GM23338 (cell line): ENCODE results near the gene PPP1R15B. TPM values are rescaled to one million over a fixed set of nuclear protein-coding genes. Genes with fewer than 3 reads are reported as not detected.

Experiments
- ATAC-seq: fragments of 200-7000 bp; cut with Tn5 transposase; 3 replicates; pipeline ENCODE4 v1.9.1; 2020
- DNase-seq: peaks from one replicate; pipeline ENCODE4 v3.0.0-alpha.2; 2015; ENCODE audit warnings: low spot score
- H2AFZ ChIP-seq: fragments of 200-600 bp; sonication (generic); 2 replicates; pipeline ENCODE4 v1.8.0; 2016; ENCODE audit warnings: antibody characterized with exemption, mild to moderate bottlenecking, moderate library complexity
- H3F3A ChIP-seq: fragments of 200-600 bp; sonication (generic); replicated peaks from 2 replicates; pipeline ENCODE4 v1.8.0; 2017; ENCODE audit warnings: antibody characterized with exemption, mixed run types, low read depth
- H3K27ac ChIP-seq: fragments of 200-600 bp; sonication (generic); 2 replicates; pipeline ENCODE4 v1.6.1; 2016; ENCODE audit warnings: low read depth
- H3K27me3 ChIP-seq: fragments of 200-600 bp; sonication (generic); 2 replicates; pipeline ENCODE4 v1.8.0; 2016; ENCODE audit warnings: mild to moderate bottlenecking, mixed run types, moderate library complexity; ENCODE audit not compliant: insufficient read depth
- H3K36me3 ChIP-seq: fragments of 200-600 bp; sonication (generic); 2 replicates; pipeline ENCODE4 v1.8.0; 2016; ENCODE audit warnings: mild to moderate bottlenecking; ENCODE audit not compliant: insufficient read depth
- H3K4me1 ChIP-seq: fragments of 200-600 bp; sonication (generic); 2 replicates; pipeline ENCODE4 v1.8.0; 2016; ENCODE audit warnings: mild to moderate bottlenecking, moderate library complexity; ENCODE audit not compliant: insufficient read depth
- H3K4me2 ChIP-seq: fragments of 200-600 bp; sonication (generic); 2 replicates; pipeline ENCODE4 v1.7.1; 2017; ENCODE audit warnings: mixed run types
- H3K4me3 ChIP-seq: fragments of 200-600 bp; sonication (generic); 2 replicates; pipeline ENCODE4 v1.6.1; 2016; ENCODE audit warnings: mixed run types
- H3K79me2 ChIP-seq: fragments of 200-600 bp; sonication (generic); replicated peaks from 2 replicates; pipeline ENCODE4 v1.8.0; 2017; ENCODE audit warnings: mild to moderate bottlenecking; ENCODE audit not compliant: insufficient read depth
- H3K9me2 ChIP-seq: fragments of 200-600 bp; sonication (generic); 2 replicates; pipeline ENCODE4 v1.8.0; 2017; ENCODE audit not compliant: insufficient read depth
- H4K20me1 ChIP-seq: fragments of 200-600 bp; sonication (generic); replicated peaks from 2 replicates; pipeline ENCODE4 v1.8.0; 2017; ENCODE audit warnings: mild to moderate bottlenecking; ENCODE audit not compliant: insufficient read depth
- H3K27ac Mint-ChIP-seq: 2 replicates; pipeline ENCODE4 v1.8.0; 2020; ENCODE audit warnings: inconsistent platforms, mild to moderate bottlenecking, moderate library complexity, mixed read lengths
- H3K27me3 Mint-ChIP-seq: 3 replicates; pipeline ENCODE4 v1.8.0; 2022; ENCODE audit warnings: low read depth, mild to moderate bottlenecking, moderate library complexity, mixed read lengths, inconsistent platforms; ENCODE audit not compliant: insufficient read depth, poor library complexity
- H3K36me3 Mint-ChIP-seq: 3 replicates; pipeline ENCODE4 v1.8.0; 2021; ENCODE audit warnings: low read depth, mild to moderate bottlenecking, inconsistent platforms, moderate library complexity, mixed read lengths
- H3K4me1 Mint-ChIP-seq: 3 replicates; pipeline ENCODE4 v1.8.0; 2020; ENCODE audit warnings: mild to moderate bottlenecking, inconsistent platforms, mixed read lengths
- H3K4me3 Mint-ChIP-seq: 3 replicates; pipeline ENCODE4 v1.8.0; 2021; ENCODE audit warnings: moderate library complexity, mild to moderate bottlenecking, inconsistent platforms, mixed read lengths
- H3K9me3 Mint-ChIP-seq: 3 replicates; pipeline ENCODE4 v1.8.0; 2020; ENCODE audit warnings: moderate library complexity, mild to moderate bottlenecking, inconsistent platforms, mixed read lengths
- CTCF ChIP-seq, 2 experiments: fragments of 200-600 bp in 1 of 2; sonication (generic) in 1 of 2; conservative IDR thresholded peaks; 2 replicates each; pipeline versions ENCODE4 v1.5.1 to v1.6.1; 2016 to 2017; ENCODE audit warnings: antibody characterized with exemption in 2 of 2, low read depth in 2 of 2, mild to moderate bottlenecking in 2 of 2, moderate library complexity in 1 of 2
- EZH2phosphoT487 ChIP-seq: fragments of 200-600 bp; sonication (generic); IDR thresholded peaks from one replicate; pipeline ENCODE4 v1.8.1; 2018; ENCODE audit warnings: antibody characterized with exemption; ENCODE audit not compliant: unreplicated experiment
- NANOG ChIP-seq: IDR thresholded peaks from 2 replicates; pipeline ENCODE4 v1.6.1; 2016; ENCODE audit warnings: antibody characterized with exemption, borderline replicate concordance
- STAT1 ChIP-seq: IDR thresholded peaks from one replicate; pipeline ENCODE4 v1.6.1; 2016; ENCODE audit warnings: antibody characterized with exemption; ENCODE audit not compliant: unreplicated experiment
- ZNF331 ChIP-seq: fragments of 250-450 bp; sonication (Bioruptor Pico); IDR thresholded peaks from 2 replicates; pipeline ENCODE4 v1.5.0; 2020; ENCODE audit warnings: low read depth, mild to moderate bottlenecking, moderate library complexity
- polyA plus RNA-seq: library from polyadenylated mRNA; unstranded; fragments of >200 nt; fragmentation: Nextera tagmentation; extraction: Ambion mirVana; gene quantifications from 2 replicates; pipeline ENCODE4 v1.2.1, GENCODE V29; 2016
- total RNA-seq: library from RNA; depleted of rRNA; stranded (reverse); fragments of >200 nt; shearing (Covaris generic); gene quantifications from 2 replicates; pipeline ENCODE4 v1.2.3, GENCODE V29; 2014
- TF ChIP-seq, protein P1 (sequence below): fragments of 250-450 bp; sonication (Bioruptor Pico); IDR thresholded peaks from 2 replicates; pipeline ENCODE4 v1.5.0; 2020; ENCODE audit warnings: mild to moderate bottlenecking, moderate library complexity

PPP1R15B gene
- total and polyA plus RNA-seq, 2 experiments from 2014 or later, result 17.3 to 64.3 TPM

DNA sequence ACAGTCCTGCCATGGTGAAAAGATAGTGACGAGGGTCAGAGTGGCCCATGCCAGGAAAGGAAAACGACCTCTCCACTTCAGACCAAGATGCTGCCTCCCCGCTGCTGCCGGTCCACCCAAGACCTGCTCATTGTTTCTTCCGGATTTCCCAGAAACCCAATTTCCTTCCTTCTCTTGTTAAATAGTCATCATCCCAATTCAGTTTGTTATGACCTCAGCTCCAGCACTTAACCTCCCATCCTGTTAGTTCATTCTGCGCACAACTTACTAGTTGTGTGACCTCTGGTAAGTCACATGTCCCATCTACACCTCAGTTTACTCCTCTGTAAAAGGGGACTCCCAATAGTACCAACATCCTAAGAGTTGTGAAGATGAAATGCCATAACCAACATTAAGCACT, 29.9 kb upstream of the PPP1R15B start (continued):
- TF ChIP-seq, protein P1, sequence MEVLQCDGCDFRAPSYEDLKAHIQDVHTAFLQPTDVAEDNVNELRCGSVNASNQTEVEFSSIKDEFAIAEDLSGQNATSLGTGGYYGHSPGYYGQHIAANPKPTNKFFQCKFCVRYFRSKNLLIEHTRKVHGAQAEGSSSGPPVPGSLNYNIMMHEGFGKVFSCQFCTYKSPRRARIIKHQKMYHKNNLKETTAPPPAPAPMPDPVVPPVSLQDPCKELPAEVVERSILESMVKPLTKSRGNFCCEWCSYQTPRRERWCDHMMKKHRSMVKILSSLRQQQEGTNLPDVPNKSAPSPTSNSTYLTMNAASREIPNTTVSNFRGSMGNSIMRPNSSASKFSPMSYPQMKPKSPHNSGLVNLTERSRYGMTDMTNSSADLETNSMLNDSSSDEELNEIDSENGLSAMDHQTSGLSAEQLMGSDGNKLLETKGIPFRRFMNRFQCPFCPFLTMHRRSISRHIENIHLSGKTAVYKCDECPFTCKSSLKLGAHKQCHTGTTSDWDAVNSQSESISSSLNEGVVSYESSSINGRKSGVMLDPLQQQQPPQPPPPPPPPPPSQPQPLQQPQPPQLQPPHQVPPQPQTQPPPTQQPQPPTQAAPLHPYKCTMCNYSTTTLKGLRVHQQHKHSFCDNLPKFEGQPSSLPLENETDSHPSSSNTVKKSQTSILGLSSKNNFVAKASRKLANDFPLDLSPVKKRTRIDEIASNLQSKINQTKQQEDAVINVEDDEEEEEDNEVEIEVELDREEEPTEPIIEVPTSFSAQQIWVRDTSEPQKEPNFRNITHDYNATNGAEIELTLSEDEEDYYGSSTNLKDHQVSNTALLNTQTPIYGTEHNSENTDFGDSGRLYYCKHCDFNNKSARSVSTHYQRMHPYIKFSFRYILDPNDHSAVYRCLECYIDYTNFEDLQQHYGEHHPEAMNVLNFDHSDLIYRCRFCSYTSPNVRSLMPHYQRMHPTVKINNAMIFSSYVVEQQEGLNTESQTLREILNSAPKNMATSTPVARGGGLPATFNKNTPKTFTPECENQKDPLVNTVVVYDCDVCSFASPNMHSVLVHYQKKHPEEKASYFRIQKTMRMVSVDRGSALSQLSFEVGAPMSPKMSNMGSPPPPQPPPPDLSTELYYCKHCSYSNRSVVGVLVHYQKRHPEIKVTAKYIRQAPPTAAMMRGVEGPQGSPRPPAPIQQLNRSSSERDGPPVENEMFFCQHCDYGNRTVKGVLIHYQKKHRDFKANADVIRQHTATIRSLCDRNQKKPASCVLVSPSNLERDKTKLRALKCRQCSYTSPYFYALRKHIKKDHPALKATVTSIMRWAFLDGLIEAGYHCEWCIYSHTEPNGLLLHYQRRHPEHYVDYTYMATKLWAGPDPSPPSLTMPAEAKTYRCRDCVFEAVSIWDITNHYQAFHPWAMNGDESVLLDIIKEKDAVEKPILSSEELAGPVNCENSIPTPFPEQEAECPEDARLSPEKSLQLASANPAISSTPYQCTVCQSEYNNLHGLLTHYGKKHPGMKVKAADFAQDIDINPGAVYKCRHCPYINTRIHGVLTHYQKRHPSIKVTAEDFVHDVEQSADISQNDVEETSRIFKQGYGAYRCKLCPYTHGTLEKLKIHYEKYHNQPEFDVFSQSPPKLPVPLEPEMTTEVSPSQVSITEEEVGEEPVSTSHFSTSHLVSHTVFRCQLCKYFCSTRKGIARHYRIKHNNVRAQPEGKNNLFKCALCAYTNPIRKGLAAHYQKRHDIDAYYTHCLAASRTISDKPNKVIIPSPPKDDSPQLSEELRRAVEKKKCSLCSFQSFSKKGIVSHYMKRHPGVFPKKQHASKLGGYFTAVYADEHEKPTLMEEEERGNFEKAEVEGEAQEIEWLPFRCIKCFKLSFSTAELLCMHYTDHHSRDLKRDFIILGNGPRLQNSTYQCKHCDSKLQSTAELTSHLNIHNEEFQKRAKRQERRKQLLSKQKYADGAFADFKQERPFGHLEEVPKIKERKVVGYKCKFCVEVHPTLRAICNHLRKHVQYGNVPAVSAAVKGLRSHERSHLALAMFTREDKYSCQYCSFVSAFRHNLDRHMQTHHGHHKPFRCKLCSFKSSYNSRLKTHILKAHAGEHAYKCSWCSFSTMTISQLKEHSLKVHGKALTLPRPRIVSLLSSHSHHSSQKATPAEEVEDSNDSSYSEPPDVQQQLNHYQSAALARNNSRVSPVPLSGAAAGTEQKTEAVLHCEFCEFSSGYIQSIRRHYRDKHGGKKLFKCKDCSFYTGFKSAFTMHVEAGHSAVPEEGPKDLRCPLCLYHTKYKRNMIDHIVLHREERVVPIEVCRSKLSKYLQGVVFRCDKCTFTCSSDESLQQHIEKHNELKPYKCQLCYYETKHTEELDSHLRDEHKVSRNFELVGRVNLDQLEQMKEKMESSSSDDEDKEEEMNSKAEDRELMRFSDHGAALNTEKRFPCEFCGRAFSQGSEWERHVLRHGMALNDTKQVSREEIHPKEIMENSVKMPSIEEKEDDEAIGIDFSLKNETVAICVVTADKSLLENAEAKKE, result no peak
- TF ChIP-seq CTCF (conservative IDR thresholded peaks at IDR 0.05; ENCODE audit: low read depth in 2 of 2) (no peak), EZH2phosphoT487 (no peak), STAT1 (no peak), ZNF331 (CRISPR knock-in tag) (no peak), NANOG (no peak)

GRCh38 chr1:204439621-204440375, 28.2 kb upstream of the PPP1R15B start:
- no peak overlapping the region for H3K27ac ChIP-seq
- no peaks in the 10 kb centered on the region for H3K27me3 ChIP-seq
- no peak for TF ChIP-seq NANOG
- TF ChIP-seq, protein P1, result no peak

More at GRCh38 chr1:204439621-204440375, 28.2 kb upstream of the PPP1R15B start:
- DNase-seq (no peak), ATAC-seq (no peak)
- no peaks in the 10 kb centered on the region for H3K79me2 ChIP-seq
- H3K9me3 Mint-ChIP-seq, result no peaks in the 10 kb centered on the region
- no peaks in the 10 kb centered on the region for H3K4me1 ChIP-seq
- no peaks in the 10 kb centered on the region; the same call in 1 of the 2 replicates for H4K20me1 ChIP-seq
- H3K27me3 Mint-ChIP-seq, result no peaks in the 10 kb centered on the region
- no peak overlapping the region for H2AFZ ChIP-seq
- no peak overlapping the region for H3K27ac Mint-ChIP-seq
- no peaks in the 10 kb centered on the region for H3F3A ChIP-seq
- H3K4me3 ChIP-seq, result no peak overlapping the region
- H3K36me3 Mint-ChIP-seq, result peaks cover 29% of the 10 kb centered on the region
- no peak overlapping the region for H3K4me2 ChIP-seq
- no peak overlapping the region for H3K4me3 Mint-ChIP-seq
- no peaks in the 10 kb centered on the region; the same call in 1 of the 2 replicates for H3K36me3 ChIP-seq
- H3K9me2 ChIP-seq, result no peaks in the 10 kb centered on the region
- H3K4me1 Mint-ChIP-seq, result no peaks in the 10 kb centered on the region
